ENCODE results near the gene TXNRD2.

TXNRD2 gene

GRCh38 chr22:19903031-19903430 is 38.6 kb downstream of the TXNRD2 start:
- no peak for DNase-seq (ENCODE audit: low read depth)
- H3K4me3 ChIP-seq (ENCODE audit: low read depth, low read length) = no peak overlapping the region
- TF ChIP-seq CTCF (IDR thresholded peaks at IDR 0.05; ENCODE audit: low read depth, low read length, missing control alignments) = no peak

GRCh38 chr22:19902245-19902715 is 39.3 kb downstream of the TXNRD2 start:
- DNase-seq (ENCODE audit: low read depth) = no peak

DNA sequence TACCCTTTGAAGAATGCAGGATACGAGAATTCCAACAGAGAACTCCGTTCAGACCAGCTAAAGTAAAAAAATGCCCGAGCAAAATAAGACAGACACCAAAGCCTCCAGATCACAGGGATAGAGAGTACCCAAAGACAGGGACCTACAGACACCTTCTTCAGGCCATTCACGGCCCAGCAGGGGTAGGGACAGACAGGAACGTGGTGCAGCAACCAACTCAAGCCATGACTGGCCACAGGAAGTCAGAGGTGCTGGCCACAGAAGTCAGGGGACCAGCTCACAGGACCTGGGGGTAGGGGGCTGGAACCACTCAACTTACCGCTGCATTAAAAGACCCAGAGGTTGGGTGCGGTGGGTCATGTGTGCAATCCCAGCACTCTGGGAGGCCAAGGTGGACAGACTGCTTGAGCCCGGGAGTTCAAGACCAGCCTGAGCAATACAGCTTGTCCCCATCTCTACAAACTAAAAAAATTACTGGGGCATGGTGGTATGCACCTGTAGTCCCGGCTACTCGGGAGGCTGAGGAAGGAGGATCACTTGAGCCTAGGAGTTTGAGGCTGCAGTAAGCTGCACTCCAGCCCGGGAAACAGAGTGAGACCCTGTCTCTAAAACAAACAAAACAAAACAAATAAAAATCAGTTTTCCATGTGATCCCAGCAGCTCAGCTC is 39.9 kb downstream of the TXNRD2 start:
- DNase-seq (ENCODE audit: low read depth) = no peak
- TF ChIP-seq CTCF (IDR thresholded peaks at IDR 0.05; ENCODE audit: low read depth, low read length, missing control alignments) = no peak

More at GRCh38 chr22:19902245-19902715, 39.3 kb downstream of the TXNRD2 start:
- H3K4me3 ChIP-seq (ENCODE audit: low read depth, low read length) = no peak overlapping the region
- no peak for TF ChIP-seq CTCF (IDR thresholded peaks at IDR 0.05; ENCODE audit: low read depth, low read length, missing control alignments)

GRCh38 chr22:19900707-19901436 is 40.7 kb downstream of the TXNRD2 start:
- no peak for DNase-seq (ENCODE audit: low read depth)
- TF ChIP-seq CTCF (IDR thresholded peaks at IDR 0.05; ENCODE audit: low read depth, low read length, missing control alignments) = no peak
- H3K4me3 ChIP-seq (ENCODE audit: low read depth, low read length) = no peak overlapping the region

More for the DNA sequence above, 39.9 kb downstream of the TXNRD2 start:
- H3K4me3 ChIP-seq (ENCODE audit: low read depth, low read length) = no peak overlapping the region

- DNase-seq (ENCODE audit: low read depth) = no peak
- no peak overlapping the region for H3K4me3 ChIP-seq (ENCODE audit: low read depth, low read length)
- no peak for TF ChIP-seq CTCF (IDR thresholded peaks at IDR 0.05; ENCODE audit: low read depth, low read length, missing control alignments)
These were observed 42.6 kb downstream of the TXNRD2 start for GRCh38 chr22:19898831-19899567.

- H3K4me3 ChIP-seq (ENCODE audit: low read depth, low read length) = no peak overlapping the region
- no peak for TF ChIP-seq CTCF (IDR thresholded peaks at IDR 0.05; ENCODE audit: low read depth, low read length, missing control alignments)
- DNase-seq (ENCODE audit: low read depth) = no peak
These were observed 43.5 kb downstream of the TXNRD2 start for GRCh38 chr22:19898145-19898544.
